SJCRH30 (cell line): ENCODE data around the gene PRSS22. TPM values are rescaled to one million over a fixed set of nuclear protein-coding genes. Genes with fewer than 3 reads are reported as not detected.

Source experiments
- DNase-seq, 2 experiments: peaks; one replicate each; pipeline ENCODE4 v3.0.0-alpha.2; 2015 to 2020
- H3K27ac ChIP-seq: fragments of 250-450 bp; sonication (Bioruptor Pico); 2 replicates; pipeline ENCODE4 v1.5.1; 2020; ENCODE audit warnings: mild to moderate bottlenecking, moderate library complexity
- H3K27me3 ChIP-seq: fragments of 250-450 bp; sonication (Bioruptor Pico); 2 replicates; pipeline ENCODE4 v1.5.1; 2020; ENCODE audit warnings: mild to moderate bottlenecking, moderate library complexity
- H3K36me3 ChIP-seq: fragments of 250-450 bp; sonication (Bioruptor Pico); 2 replicates; pipeline ENCODE4 v1.5.1; 2020; ENCODE audit warnings: mild to moderate bottlenecking, moderate library complexity
- H3K4me1 ChIP-seq: fragments of 250-450 bp; sonication (Bioruptor Pico); 2 replicates; pipeline ENCODE4 v1.5.1; 2020; ENCODE audit warnings: mild to moderate bottlenecking, moderate library complexity
- H3K4me3 ChIP-seq: fragments of 250-450 bp; sonication (Bioruptor Pico); 2 replicates; pipeline ENCODE4 v1.5.1; 2020; ENCODE audit warnings: mild to moderate bottlenecking, moderate library complexity
- H3K9me3 ChIP-seq: fragments of 250-450 bp; sonication (Bioruptor Pico); replicated peaks from 2 replicates; pipeline ENCODE4 v1.5.1; 2020; ENCODE audit warnings: mild to moderate bottlenecking, moderate library complexity
- total RNA-seq: library from RNA; depleted of rRNA; stranded (reverse); fragments of >200 nt; shearing (Covaris generic); gene quantifications from 2 replicates; pipeline ENCODE4 v1.2.3, GENCODE V29; 2014

Gene PRSS22
- total RNA-seq, 1 experiment from 2014 or later: not detected

GRCh38 chr16:2831203-2831602, 26.8 kb downstream of the PRSS22 start:
- Histone ChIP-seq H3K36me3 (no peaks in the 10 kb centered on the region), H3K4me3 (no peak overlapping the region), H3K27ac (no peak overlapping the region), H3K27me3 (peaks cover 1% of the 10 kb centered on the region; the same call in 1 of the 2 replicates), H3K9me3 (no peaks in the 10 kb centered on the region), H3K4me1 (peaks cover 10% of the 10 kb centered on the region)
- DNase-seq: no peak

- peaks cover 8% of the 10 kb centered on the region; the same call in 1 of the 2 replicates for H3K27me3 ChIP-seq
- no peak for DNase-seq
- no peak overlapping the region for H3K27ac ChIP-seq
- H3K4me1 ChIP-seq: peaks cover 1% of the 10 kb centered on the region
- no peaks in the 10 kb centered on the region for H3K36me3 ChIP-seq
- H3K4me3 ChIP-seq: no peak overlapping the region
- no peaks in the 10 kb centered on the region for H3K9me3 ChIP-seq
Observed at GRCh38 chr16:2830355-2830695, 27.6 kb downstream of the PRSS22 start.

GRCh38 chr16:2829501-2830354, 28.2 kb downstream of the PRSS22 start, which contains the start of gene ZG16B:
Gene ZG16B (plus strand): TSS chr16:2830303. CDS start chr16:2830442, 139 bp downstream.
- Histone ChIP-seq H3K4me3 (no peak within 1 kb of the TSS), H3K27me3 (peaks cover 11% of the 10 kb centered on the region; the same call in 1 of the 2 replicates), H3K4me1 (no peaks in the 10 kb centered on the region), H3K36me3 (no peaks in the 10 kb centered on the region), H3K27ac (no peak within 1 kb of the TSS), H3K9me3 (no peaks in the 10 kb centered on the region)
- DNase-seq: no peak

- Histone ChIP-seq H3K4me3 (no peak overlapping the region), H3K27me3 (peaks cover 12% of the 10 kb centered on the region; the same call in 1 of the 2 replicates)
Observed at GRCh38 chr16:2828876-2829430, 29.0 kb downstream of the PRSS22 start.

GRCh38 chr16:2828521-2828840, 29.5 kb downstream of the PRSS22 start:
- DNase-seq: no peak
- H3K9me3 ChIP-seq: no peaks in the 10 kb centered on the region
- H3K4me1 ChIP-seq: no peaks in the 10 kb centered on the region
- H3K27me3 ChIP-seq: peaks cover 12% of the 10 kb centered on the region; the same call in 1 of the 2 replicates
- H3K36me3 ChIP-seq: no peaks in the 10 kb centered on the region
- no peak overlapping the region for H3K27ac ChIP-seq
- no peak overlapping the region for H3K4me3 ChIP-seq

More at GRCh38 chr16:2828876-2829430, 29.0 kb downstream of the PRSS22 start:
- no peak for DNase-seq
- no peaks in the 10 kb centered on the region for H3K36me3 ChIP-seq
- H3K4me1 ChIP-seq: no peaks in the 10 kb centered on the region
- no peak overlapping the region for H3K27ac ChIP-seq
- no peaks in the 10 kb centered on the region for H3K9me3 ChIP-seq

- Histone ChIP-seq H3K27ac (no peak overlapping the region), H3K9me3 (no peaks in the 10 kb centered on the region), H3K27me3 (peaks cover 12% of the 10 kb centered on the region; the same call in 1 of the 2 replicates), H3K4me1 (no peaks in the 10 kb centered on the region), H3K4me3 (no peak overlapping the region), H3K36me3 (no peaks in the 10 kb centered on the region)
- no peak for DNase-seq
Observed at GRCh38 chr16:2827831-2828520, 30.0 kb downstream of the PRSS22 start.

- H3K9me3 ChIP-seq: no peaks in the 10 kb centered on the region
- no peak overlapping the region for H3K27ac ChIP-seq
- no peaks in the 10 kb centered on the region for H3K4me1 ChIP-seq
- no peaks in the 10 kb centered on the region for H3K36me3 ChIP-seq
- H3K4me3 ChIP-seq: no peak overlapping the region
- no peak for DNase-seq
- peaks cover 16% of the 10 kb centered on the region; the same call in 1 of the 2 replicates for H3K27me3 ChIP-seq
Observed at GRCh38 chr16:2827374-2827791, 30.6 kb downstream of the PRSS22 start.

GRCh38 chr16:2826591-2827373, 31.2 kb downstream of the PRSS22 start:
- Histone ChIP-seq H3K4me1 (no peaks in the 10 kb centered on the region), H3K9me3 (no peaks in the 10 kb centered on the region), H3K27me3 (peaks cover 16% of the 10 kb centered on the region; the same call in 1 of the 2 replicates), H3K36me3 (no peaks in the 10 kb centered on the region), H3K4me3 (no peak overlapping the region), H3K27ac (no peak overlapping the region)
- DNase-seq: no peak

- Histone ChIP-seq H3K9me3 (no peaks in the 10 kb centered on the region), H3K4me1 (no peaks in the 10 kb centered on the region), H3K4me3 (no peak overlapping the region), H3K36me3 (no peaks in the 10 kb centered on the region), H3K27ac (no peak overlapping the region), H3K27me3 (peaks cover 17% of the 10 kb centered on the region; the same call in 1 of the 2 replicates)
- no peak for DNase-seq
Observed at GRCh38 chr16:2825906-2826305, 32.1 kb downstream of the PRSS22 start.

- Histone ChIP-seq H3K4me3 (no peak overlapping the region), H3K27me3 (peaks cover 23% of the 10 kb centered on the region; the same call in 1 of the 2 replicates), H3K9me3 (no peaks in the 10 kb centered on the region), H3K27ac (no peak overlapping the region), H3K4me1 (no peaks in the 10 kb centered on the region), H3K36me3 (no peaks in the 10 kb centered on the region)
- DNase-seq: no peak
Observed at GRCh38 chr16:2825049-2825742, 32.8 kb downstream of the PRSS22 start.

GRCh38 chr16:2824626-2825025, 33.3 kb downstream of the PRSS22 start:
- no peak overlapping the region for H3K27ac ChIP-seq
- H3K36me3 ChIP-seq: no peaks in the 10 kb centered on the region
- no peaks in the 10 kb centered on the region for H3K9me3 ChIP-seq
- peaks cover 27% of the 10 kb centered on the region for H3K27me3 ChIP-seq
- no peaks in the 10 kb centered on the region for H3K4me1 ChIP-seq
- no peak for DNase-seq
- H3K4me3 ChIP-seq: no peak overlapping the region

GRCh38 chr16:2822496-2822895, 35.5 kb downstream of the PRSS22 start:
- H3K27me3 ChIP-seq: peaks cover 33% of the 10 kb centered on the region
- no peaks in the 10 kb centered on the region for H3K9me3 ChIP-seq
- no peaks in the 10 kb centered on the region for H3K4me1 ChIP-seq
- no peaks in the 10 kb centered on the region for H3K36me3 ChIP-seq
- H3K4me3 ChIP-seq: no peak overlapping the region
- DNase-seq: no peak
- no peak overlapping the region for H3K27ac ChIP-seq

- Histone ChIP-seq H3K27ac (no peak overlapping the region), H3K36me3 (no peaks in the 10 kb centered on the region), H3K27me3 (peaks cover 33% of the 10 kb centered on the region), H3K4me1 (no peaks in the 10 kb centered on the region), H3K9me3 (no peaks in the 10 kb centered on the region), H3K4me3 (no peak overlapping the region)
- DNase-seq: no peak
Observed at GRCh38 chr16:2822158-2822495, 35.8 kb downstream of the PRSS22 start.
